Measurements from ENCODE around the gene LONP2.
"Not testable (repeated sequence)": the region's sequence is repeated elsewhere in the genome, so short reads cannot be mapped to it uniquely, and the experiment has no call there.

The LONP2 gene

GRCh38 chr16:48347191-48347865, 103.2 kb downstream of the LONP2 start:
- no peak for DNase-seq

- no peak for DNase-seq
Measured at GRCh38 chr16:48347980-48348379, 103.9 kb downstream of the LONP2 start.

GRCh38 chr16:48350736-48351135, 106.6 kb downstream of the LONP2 start:
- DNase-seq = no peak

DNA sequence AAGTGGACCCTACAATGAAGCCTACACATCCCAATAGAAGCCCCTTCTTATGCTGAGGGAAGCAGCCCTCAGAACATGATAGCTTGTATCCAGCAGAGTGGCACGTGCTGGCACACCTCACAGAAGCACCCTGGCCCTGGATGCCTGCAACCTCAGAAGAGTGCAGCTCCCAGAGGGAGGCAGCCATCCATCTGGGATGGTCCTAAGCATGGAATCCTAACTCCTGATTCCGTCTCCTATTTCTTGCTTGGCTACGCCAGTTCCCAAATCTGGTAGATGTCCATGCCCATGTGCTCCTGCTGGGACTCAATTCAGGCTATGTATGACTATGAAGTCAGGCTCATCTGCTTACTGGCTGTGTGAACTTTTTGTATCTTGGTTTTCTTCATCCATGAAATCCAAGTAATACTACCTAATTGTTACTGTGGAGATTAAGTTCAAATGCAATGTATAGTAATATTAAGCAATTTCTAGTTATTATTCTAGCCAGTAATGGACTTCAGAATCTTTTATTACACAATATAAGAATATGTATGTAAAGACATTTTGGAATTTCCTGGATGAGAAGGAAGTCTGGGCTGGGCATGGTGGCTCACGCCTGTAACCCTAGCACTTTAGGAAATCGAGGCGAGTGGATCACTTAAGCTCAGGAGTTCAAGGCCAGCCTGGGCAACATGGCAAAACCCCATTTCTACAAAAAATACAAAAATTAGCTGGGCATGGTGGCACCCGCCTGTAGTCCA, 108.7 kb downstream of the LONP2 start:
- no peak for DNase-seq

GRCh38 chr16:48353565-48354163, 109.6 kb downstream of the LONP2 start:
- DNase-seq = peak; percentile 74

- not testable (repeated sequence) for DNase-seq
Measured at GRCh38 chr16:48354385-48354784, 110.3 kb downstream of the LONP2 start.

DNA sequence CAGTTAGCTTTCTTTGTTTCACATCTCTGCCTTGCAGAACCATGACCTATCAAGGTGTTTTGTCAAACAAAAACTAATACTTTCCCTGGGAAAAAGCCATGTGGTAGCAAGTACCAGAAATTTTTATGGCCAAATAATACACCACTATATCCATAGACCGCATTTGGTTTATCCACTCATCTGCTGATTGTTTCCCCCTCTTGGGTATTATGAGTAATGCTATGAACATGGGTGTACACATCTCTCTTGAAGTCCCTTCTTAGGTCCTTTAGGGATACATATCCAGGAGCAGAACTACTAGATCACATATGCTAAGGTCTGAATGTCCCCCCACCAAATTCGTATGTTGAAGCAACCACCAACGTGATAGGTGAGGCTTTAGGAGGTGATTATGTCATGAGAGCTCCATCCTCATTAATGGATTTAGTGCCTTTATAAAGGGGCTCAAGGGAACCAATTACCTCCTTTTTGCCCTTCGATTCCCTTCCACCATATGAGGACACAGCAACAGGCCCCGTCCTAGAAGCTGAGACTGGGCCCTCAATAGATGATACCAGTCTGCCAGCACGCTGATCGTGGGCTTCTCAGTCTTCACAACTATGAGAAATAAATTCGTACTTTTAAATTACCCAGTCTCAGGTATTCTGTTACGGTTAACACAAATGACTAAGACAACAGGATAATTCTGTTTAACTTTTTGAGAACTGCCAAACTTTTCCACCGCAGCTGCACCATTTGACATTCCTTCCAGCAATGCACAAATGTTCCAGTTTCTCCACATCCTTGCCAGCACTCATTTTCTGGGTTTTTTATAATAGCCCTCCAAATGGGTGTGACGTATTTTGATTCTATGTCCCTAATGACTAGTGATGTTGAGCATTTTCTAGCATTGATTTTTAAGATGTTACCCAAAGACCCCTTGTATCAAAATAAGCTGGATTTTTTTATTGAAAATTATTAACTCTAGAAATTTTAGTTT, 111.1 kb downstream of the LONP2 start:
- DNase-seq = no peak

DNA sequence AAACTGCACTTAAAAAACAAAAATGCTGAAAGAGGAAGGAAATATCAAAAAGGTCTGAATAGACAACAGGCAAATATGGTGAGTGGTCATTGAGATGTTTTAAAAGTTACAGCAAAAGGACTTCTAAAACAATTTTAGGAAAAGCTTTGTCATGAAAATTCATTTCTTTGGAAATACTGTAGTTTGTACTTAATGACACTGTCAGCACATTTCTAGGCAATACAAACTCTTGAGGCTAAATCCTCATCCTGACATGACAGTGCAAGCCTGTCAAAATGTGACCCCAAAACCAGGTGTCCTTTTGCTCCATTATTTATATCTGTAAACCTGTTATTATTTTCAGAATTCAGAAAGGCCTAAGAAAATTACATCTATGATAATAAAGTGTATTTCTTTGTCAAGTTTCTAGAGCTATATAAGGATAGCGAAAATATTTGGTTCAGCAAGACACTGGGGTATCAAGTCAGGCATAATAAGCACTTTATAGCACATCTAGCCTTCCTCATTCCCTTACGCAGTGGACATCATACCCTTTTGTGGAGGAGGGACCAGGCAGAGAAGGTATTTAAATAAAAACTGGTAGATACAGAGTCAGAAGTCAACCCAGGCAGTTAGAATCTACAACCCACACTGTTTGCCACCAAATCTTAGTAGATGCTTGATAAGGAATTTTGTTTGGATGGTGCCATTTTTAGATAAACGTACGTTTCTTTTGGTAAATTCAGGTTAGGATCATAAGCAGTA, 112.7 kb downstream of the LONP2 start:
- DNase-seq = no peak

GRCh38 chr16:48358419-48358818, 114.3 kb downstream of the LONP2 start:
- DNase-seq = no peak

GRCh38 chr16:48359983-48360382, 115.9 kb downstream of the LONP2 start:
- no peak for DNase-seq

DNA sequence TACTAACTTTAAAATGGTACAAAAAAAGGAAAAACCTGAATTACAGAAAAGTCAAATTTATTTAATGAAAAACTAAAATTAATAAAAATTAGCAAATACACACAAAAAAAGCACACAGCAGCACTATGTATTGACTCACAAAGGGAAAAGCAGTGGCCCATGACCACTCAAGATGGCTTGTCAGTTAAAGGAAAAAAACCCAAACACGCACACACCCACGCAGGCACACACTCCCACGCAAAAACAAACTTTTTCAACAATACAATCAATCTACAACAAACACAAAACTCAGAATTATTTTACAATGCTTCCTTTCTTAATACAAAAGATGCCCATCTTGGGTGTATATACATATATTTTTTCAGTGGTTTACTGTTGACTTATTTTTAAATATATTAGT, 116.9 kb downstream of the LONP2 start:
- no peak for DNase-seq

- no peak for DNase-seq
Measured at GRCh38 chr16:48361540-48362144, 117.5 kb downstream of the LONP2 start.

- no peak for DNase-seq
Measured at GRCh38 chr16:48365025-48365600, 121.0 kb downstream of the LONP2 start.

DNA sequence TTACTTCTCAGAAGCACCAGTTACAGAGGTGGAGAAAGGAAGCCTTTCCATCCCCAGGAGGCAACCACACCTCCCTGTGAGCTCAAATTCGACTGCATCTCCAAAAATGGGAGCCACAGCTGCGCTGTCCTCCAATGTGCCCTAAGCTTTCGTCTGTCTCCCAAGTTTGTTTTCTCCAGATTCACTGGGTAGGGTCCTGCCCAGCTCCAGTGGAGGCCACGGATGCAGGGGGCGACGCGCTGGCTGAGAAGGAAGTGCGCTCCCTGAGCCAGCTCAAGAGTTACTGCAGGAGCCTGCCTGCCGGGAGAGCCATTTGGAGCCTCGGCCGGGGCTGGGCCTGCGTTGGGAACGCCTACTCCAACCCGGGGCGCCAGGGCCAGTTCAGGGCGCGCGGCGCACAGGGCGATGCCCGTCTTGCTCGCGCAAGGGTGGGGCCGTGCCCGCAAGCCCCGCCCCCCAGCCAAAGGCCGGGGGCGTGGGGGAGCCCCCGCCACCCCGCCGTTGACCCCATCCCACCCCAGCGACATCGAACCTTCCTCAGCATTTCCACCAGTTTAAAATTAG, 121.6 kb downstream of the LONP2 start:
- DNase-seq = peak; percentile 80

- DNase-seq = peak; percentile 64
Measured at GRCh38 chr16:48366165-48367093, 122.3 kb downstream of the LONP2 start.

DNA sequence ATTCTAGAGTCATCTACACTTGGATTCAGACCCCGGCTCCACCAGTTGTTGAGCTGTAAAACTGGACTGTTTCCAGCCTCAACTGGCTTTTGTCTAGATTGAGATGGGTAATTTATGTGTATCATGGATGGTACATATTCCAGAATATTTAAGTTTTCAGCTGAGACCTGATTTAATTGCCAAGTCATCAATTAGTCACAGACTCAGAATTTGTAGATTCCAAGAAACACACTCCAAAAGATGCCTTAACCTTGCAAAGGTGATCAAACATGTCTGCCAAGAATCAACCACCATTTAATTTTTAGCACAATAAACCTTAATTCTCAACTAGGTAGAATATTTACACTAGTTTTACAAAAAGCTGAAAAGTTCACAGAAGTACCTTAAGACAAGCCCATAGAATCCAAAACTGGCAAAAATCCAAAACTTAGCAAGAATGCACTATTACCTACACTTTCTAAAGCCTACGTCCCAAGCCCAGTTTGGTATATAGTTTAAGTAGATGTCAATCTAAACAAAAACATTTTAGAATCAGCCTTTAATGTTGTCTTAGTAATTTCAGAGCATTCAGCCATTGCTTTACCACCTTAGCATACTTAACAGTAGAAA, 123.4 kb downstream of the LONP2 start:
- DNase-seq = no peak

GRCh38 chr16:48369765-48370164, 125.7 kb downstream of the LONP2 start:
- DNase-seq = no peak

GRCh38 chr16:48370229-48370628, 126.1 kb downstream of the LONP2 start:
- DNase-seq = no peak

DNA sequence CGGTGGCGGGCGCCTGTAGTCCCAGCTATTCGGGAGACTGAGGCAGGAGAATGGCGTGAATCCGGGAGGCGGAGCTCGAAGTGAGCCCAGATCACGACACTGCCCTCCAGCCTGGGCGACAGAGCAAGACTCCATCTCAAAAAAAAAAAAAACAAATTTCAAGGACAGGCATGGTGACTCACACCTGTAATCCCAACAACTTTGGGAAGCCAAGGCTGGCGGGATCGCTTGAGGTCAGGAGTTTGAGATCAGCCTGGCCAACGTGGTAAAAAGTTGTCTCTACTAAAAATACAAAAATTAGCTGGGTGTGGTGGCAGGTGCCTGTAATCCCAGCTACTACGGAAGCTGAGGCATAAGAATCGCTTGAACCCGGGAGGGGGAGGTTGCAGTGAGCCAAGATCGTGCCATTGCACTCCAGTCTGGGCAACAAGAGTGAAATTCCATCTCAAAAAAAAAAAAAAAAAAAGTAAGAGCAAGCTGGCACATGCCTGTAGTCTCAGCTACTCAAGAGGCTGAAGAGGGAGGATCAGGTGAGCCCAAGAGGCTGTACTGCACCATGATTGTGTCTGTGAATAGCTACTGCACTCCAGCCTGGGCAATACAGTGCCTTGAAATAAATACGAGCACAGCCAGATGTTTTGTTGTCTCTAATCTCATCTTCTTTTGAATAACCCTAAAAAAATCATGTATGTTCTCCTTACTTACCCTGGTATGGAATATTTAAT, 126.7 kb downstream of the LONP2 start:
- DNase-seq = not testable (repeated sequence)

Data from CD4-positive, alpha-beta T cell treated with Interleukin-6 for 4 hours (primary cell).